ENCODE measurements around the gene RNF220.

- TF ChIP-seq CTCF (IDR thresholded peaks at IDR 0.05) (no peak), POLR2A (IDR thresholded peaks at IDR 0.05) (no peak), EP300 (IDR thresholded peaks at IDR 0.05) (no peak)
These were observed 246.0 kb downstream of the RNF220 start for GRCh38 chr1:44651069-44651468.
